GM10266 (cell line): ENCODE measurements around the gene MYH7.

Source experiments
- DNase-seq: peaks from one replicate; pipeline ENCODE4 v3.0.0; 2012; ENCODE audit errors: extremely low spot score
- CTCF ChIP-seq: IDR thresholded peaks from 2 replicates; pipeline ENCODE4 v1.5.1; 2012; ENCODE audit warnings: mild to moderate bottlenecking, low read depth; ENCODE audit not compliant: control insufficient read depth, insufficient read depth; ENCODE audit errors: missing control alignments

Gene MYH7

GRCh38 chr14:23446291-23446851, 10.9 kb upstream of the MYH7 start:
- no peak for DNase-seq
- no peak for TF ChIP-seq CTCF

GRCh38 chr14:23445773-23446172, 10.3 kb upstream of the MYH7 start:
- DNase-seq: no peak
- TF ChIP-seq CTCF: no peak

GRCh38 chr14:23444314-23444713, 8.9 kb upstream of the MYH7 start:
- no peak for DNase-seq
- TF ChIP-seq CTCF: no peak

- TF ChIP-seq CTCF: no peak
- DNase-seq: no peak
Observed at GRCh38 chr14:23443881-23444280, 8.4 kb upstream of the MYH7 start.

GRCh38 chr14:23443411-23443812, 8.0 kb upstream of the MYH7 start:
- TF ChIP-seq CTCF: no peak
- DNase-seq: no peak

DNA sequence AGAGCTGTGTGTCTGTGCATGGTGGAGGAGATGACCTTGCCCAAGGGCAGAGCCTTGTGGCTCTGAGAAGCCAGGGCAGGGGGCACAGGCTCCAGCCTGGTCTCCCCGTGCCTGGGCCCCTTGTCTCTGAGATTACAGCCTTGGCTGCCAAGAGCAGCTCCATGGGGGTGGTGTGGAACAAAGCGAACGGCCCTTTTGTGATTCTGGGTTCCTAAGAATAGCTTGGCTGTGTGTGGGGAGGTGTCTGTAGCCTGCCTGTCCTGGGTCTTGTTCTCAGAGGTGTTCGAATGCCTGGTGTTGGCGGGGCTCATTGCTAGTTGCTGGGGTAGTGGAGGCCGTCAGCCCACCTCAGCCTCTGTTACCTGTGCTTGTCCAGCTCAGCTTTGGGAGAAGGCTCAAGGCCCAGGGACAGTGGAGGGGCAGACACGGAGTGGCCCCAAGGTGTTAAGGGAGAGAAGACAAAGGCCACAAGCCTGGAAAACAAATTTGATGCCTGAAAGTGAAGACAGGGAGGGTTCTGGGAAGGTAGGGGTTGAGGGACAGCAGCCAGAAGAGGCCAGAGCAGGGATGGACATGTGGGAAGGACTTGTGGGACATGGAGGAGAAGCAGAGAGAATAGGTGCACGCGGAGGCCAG, 7.4 kb upstream of the MYH7 start:
- DNase-seq: no peak
- TF ChIP-seq CTCF: no peak

DNA sequence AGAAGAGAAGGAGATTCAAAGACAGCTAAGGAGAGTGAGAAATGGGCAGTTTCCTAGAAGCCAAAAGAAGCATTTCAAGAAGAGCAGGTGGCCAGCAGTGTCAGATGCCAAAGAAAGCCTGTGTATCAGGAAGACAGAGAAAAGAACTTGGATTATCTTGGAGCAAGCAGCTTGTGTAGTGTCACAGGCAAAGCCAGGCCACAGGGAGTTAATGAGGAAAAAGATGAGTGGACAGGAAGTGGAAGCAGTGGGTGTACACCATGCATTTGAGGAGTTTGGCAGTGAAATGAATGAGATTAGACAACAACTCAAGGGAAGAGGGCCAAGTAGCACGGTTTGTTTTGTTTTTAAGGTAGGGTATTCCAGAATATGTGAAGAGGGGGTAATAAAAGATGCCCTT, 5.6 kb upstream of the MYH7 start:
- no peak for TF ChIP-seq CTCF
- DNase-seq: no peak
